Adrenal gland (tissue), 5 donors: ENCODE results near the gene GSTA5.

Experiments used
- POLR2A ChIP-seq, 2 donors: fragments of 450-650 bp; IDR thresholded peaks; one replicate each; pipeline ENCODE4 v1.6.1; 2017; ENCODE audit warnings: antibody characterized with exemption in 2 of 2, mild to moderate bottlenecking in 2 of 2, moderate library complexity in 1 of 2
- TF ChIP-seq, protein P1 (sequence below), 6 experiments: fragments of 450-650 bp in 4 of 6; fragments of 200-600 bp in 2 of 6; sonication (generic) in 1 of 6; IDR thresholded peaks; 1 replicate in 5 of 6; 2 replicates in 1 of 6; pipeline versions ENCODE4 v1.5.1 to v1.8.0; 2016 to 2021; ENCODE audit warnings: antibody characterized with exemption in 6 of 6, mild to moderate bottlenecking in 2 of 6, moderate library complexity in 1 of 6
- donor health status: DM: no; HTN: no; CAD: no.

DNA sequence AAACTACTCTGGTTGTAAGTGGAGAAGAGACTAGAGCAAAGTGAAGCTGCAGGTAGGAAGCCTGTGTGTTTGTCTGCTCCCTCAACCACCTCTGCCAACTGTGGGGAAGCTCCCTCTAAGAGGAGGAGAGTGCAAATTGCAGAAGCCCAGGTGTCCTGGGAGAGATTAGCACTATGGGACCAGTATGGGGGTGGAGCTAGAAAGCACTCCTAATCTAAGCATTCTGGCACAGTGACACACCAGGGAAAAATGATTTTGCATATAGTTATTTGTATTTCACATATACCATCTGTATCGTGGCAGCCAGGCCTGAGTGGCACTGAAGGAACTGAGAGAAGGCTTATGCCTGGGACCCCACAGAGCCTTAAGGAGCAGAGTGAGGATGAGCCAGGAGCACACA is 49.8 kb downstream of the GSTA5 start:
- TF ChIP-seq, protein P1, sequence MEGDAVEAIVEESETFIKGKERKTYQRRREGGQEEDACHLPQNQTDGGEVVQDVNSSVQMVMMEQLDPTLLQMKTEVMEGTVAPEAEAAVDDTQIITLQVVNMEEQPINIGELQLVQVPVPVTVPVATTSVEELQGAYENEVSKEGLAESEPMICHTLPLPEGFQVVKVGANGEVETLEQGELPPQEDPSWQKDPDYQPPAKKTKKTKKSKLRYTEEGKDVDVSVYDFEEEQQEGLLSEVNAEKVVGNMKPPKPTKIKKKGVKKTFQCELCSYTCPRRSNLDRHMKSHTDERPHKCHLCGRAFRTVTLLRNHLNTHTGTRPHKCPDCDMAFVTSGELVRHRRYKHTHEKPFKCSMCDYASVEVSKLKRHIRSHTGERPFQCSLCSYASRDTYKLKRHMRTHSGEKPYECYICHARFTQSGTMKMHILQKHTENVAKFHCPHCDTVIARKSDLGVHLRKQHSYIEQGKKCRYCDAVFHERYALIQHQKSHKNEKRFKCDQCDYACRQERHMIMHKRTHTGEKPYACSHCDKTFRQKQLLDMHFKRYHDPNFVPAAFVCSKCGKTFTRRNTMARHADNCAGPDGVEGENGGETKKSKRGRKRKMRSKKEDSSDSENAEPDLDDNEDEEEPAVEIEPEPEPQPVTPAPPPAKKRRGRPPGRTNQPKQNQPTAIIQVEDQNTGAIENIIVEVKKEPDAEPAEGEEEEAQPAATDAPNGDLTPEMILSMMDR (IDR thresholded peaks at IDR 0.05): no peak
- TF ChIP-seq POLR2A (IDR thresholded peaks at IDR 0.05): no peak
